ENCODE data around the gene BMPR1B.

DNA sequence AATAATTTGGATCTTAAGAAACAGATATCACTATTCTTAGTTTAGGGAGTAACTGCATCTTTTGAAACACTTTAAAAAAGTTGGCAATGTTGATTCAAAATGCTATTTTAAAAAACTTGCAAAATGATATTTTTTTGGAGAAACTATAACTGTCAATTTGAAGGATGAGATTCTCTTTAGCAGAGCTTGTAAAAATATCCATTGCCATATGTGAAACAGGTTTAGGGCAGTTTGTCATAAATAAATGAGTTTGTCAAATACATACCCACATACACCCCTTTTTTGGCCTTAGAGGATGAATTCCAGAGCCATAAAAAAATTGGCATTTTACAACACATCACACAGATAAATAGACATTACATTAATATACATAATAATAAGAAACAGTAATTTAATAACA lies 174.6 kb downstream of the BMPR1B start:
- TF ChIP-seq, protein P1, sequence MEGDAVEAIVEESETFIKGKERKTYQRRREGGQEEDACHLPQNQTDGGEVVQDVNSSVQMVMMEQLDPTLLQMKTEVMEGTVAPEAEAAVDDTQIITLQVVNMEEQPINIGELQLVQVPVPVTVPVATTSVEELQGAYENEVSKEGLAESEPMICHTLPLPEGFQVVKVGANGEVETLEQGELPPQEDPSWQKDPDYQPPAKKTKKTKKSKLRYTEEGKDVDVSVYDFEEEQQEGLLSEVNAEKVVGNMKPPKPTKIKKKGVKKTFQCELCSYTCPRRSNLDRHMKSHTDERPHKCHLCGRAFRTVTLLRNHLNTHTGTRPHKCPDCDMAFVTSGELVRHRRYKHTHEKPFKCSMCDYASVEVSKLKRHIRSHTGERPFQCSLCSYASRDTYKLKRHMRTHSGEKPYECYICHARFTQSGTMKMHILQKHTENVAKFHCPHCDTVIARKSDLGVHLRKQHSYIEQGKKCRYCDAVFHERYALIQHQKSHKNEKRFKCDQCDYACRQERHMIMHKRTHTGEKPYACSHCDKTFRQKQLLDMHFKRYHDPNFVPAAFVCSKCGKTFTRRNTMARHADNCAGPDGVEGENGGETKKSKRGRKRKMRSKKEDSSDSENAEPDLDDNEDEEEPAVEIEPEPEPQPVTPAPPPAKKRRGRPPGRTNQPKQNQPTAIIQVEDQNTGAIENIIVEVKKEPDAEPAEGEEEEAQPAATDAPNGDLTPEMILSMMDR (IDR thresholded peaks at IDR 0.05; ENCODE audit: poor library complexity), result no peak
- TF ChIP-seq EZH2 (IDR thresholded peaks at IDR 0.05; ENCODE audit: borderline replicate concordance), result no peak

Data from hepatocyte (in vitro differentiated cells).